ENCODE results near the gene NTN4. TPM values are rescaled to one million over a fixed set of nuclear protein-coding genes. Genes with fewer than 3 reads are reported as not detected.
"Not testable (repeated sequence)": the region's sequence is repeated elsewhere in the genome, so short reads cannot be mapped to it uniquely, and the experiment has no call there.

Gene NTN4
- total RNA-seq, 1 donor from 2014 or later: not detected

DNA sequence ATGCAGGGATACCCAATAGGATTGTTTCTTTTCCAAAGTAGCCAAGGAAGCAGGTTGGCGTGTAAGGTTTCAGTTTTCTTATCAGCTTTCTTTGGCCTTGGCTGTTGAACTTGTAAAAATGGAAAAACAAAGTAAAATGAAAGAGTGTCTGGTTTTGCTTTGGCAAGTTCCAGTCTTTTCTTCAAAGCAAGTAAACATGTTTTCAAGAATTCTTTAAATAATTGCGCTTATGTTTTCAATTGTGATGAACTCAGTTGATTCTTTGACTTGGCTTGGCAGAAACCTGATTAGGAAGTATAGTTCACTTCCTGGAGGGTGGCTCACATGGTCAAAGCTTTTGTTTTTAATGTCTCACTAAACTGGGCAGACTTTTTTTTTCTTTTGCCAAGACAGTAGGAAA is 127.0 kb downstream of the NTN4 start:
- Mint-ChIP-seq H3K4me3 (no peak overlapping the region), H3K27ac (no peak overlapping the region), H3K9me3 (no peaks in the 10 kb centered on the region), H3K4me1 (no peaks in the 10 kb centered on the region), H3K36me3 (ENCODE audit: low read depth) (no peaks in the 10 kb centered on the region), H3K27me3 (peaks cover 6% of the 10 kb centered on the region)
- DNase-seq: no peak
- intact Hi-C loops (cut with micrococcal nuclease): no loop called here

DNA sequence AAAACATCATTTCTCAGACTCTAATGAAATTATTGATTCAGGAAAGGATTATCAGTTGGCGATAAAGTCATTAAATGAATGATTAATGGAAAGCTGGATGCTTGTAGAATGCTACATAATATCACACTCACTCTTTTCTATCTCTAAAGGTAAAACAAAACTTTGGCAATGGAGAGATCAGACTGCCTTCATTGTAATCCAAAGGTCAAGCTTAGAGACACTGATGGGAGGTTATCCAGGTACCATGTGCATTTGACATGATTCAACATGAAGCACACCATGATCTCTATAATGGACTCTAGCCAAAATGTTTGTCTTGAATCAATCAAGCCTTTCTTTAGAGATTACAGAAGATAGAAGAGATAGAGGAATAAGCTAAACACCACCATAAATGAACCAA is 129.2 kb downstream of the NTN4 start:
- Mint-ChIP-seq H3K4me3 (no peak overlapping the region), H3K27ac (no peak overlapping the region), H3K27me3 (peaks cover 5% of the 10 kb centered on the region), H3K9me3 (no peaks in the 10 kb centered on the region), H3K4me1 (no peaks in the 10 kb centered on the region), H3K36me3 (ENCODE audit: low read depth) (no peaks in the 10 kb centered on the region)
- intact Hi-C loops (cut with micrococcal nuclease): no loop called here
- no peak for DNase-seq

DNA sequence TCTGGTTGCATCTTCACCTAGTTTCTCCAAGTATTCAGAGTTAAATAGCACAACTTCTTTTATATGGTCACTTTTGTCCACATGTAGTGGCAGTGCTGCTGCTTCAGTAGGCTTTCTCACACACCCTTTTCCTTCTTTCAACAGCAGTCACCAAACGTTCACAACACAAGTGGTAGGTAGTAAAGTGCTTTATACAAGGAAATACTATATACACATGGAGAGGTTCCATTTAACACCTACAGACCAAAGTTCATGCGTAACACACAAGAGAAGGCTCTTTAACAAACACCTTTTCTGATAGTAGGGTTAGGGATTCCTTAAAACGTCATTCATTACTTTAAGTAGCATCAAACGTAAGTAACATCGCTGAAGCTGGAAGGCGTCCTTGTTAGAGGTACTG is 132.2 kb downstream of the NTN4 start:
- no peak for DNase-seq
- peaks cover 3% of the 10 kb centered on the region for H3K27me3 Mint-ChIP-seq
- H3K27ac Mint-ChIP-seq: no peak overlapping the region
- no peak overlapping the region for H3K4me3 Mint-ChIP-seq
- no peaks in the 10 kb centered on the region for H3K4me1 Mint-ChIP-seq
- intact Hi-C loops (cut with micrococcal nuclease): no loop called here
- no peaks in the 10 kb centered on the region for H3K36me3 Mint-ChIP-seq (ENCODE audit: low read depth)
- H3K9me3 Mint-ChIP-seq: peaks cover 9% of the 10 kb centered on the region

- H3K4me1 Mint-ChIP-seq; H3K27ac Mint-ChIP-seq; intact Hi-C loops (cut with micrococcal nuclease); H3K27me3 Mint-ChIP-seq; DNase-seq; H3K9me3 Mint-ChIP-seq; H3K4me3 Mint-ChIP-seq; H3K36me3 Mint-ChIP-seq (ENCODE audit: low read depth): not testable (repeated sequence)
Measured at GRCh38 chr12:95654665-95655064, 135.9 kb downstream of the NTN4 start.

DNA sequence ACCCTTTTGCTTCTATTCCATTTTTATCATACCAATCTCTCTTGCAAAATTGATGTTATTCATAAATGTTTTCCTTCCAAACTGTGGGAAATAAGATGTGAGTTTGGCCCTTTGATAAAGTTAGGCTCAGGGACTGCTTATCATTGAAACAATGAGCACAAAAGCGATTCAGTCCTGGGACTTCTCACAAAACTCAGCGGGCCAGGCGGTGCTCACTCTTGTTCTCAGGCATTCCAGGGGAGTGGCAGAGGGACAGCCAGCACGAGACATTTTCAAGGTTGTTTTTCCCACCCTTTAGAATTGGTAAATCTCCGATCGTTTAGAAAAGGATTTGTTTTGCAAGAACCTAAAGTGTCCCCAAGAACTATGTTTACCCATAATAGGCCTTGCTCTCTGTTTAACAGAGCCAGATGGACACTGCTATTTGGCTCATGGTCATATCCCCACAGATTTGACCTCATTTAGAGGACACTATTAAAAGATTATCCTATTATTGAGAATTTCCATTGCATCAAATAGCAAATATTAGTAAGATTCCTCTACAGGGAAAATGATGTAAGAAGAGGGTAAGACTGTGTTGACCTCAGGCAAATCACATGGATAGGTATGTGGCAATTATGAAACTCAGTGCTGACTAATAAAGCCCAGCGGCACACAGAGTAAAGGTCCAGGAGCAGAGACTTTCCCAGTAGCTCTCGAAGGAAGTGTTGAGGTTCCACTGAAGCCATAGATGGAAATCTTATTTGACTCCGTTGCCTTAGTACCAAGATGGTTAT is 136.6 kb downstream of the NTN4 start:
- Mint-ChIP-seq H3K4me3 (no peak overlapping the region), H3K27ac (no peak overlapping the region), H3K9me3 (peaks cover 9% of the 10 kb centered on the region), H3K4me1 (no peaks in the 10 kb centered on the region), H3K36me3 (ENCODE audit: low read depth) (no peaks in the 10 kb centered on the region), H3K27me3 (no peaks in the 10 kb centered on the region)
- intact Hi-C loops (cut with micrococcal nuclease): no loop called here
- no peak for DNase-seq

GRCh38 chr12:95651681-95652080 is 138.9 kb downstream of the NTN4 start:
- no peak for DNase-seq
- Mint-ChIP-seq H3K9me3 (peaks cover 9% of the 10 kb centered on the region), H3K4me3 (no peak overlapping the region), H3K27me3 (peaks cover 1% of the 10 kb centered on the region), H3K36me3 (ENCODE audit: low read depth) (no peaks in the 10 kb centered on the region), H3K27ac (no peak overlapping the region), H3K4me1 (no peaks in the 10 kb centered on the region)
- intact Hi-C loops (cut with micrococcal nuclease): no loop called here

GRCh38 chr12:95648990-95649791 is 141.4 kb downstream of the NTN4 start:
- H3K36me3 Mint-ChIP-seq (ENCODE audit: low read depth): no peaks in the 10 kb centered on the region
- no peak overlapping the region for H3K4me3 Mint-ChIP-seq
- no peak overlapping the region for H3K27ac Mint-ChIP-seq
- intact Hi-C loops (cut with micrococcal nuclease): no loop called here
- peaks cover 1% of the 10 kb centered on the region for H3K9me3 Mint-ChIP-seq
- H3K4me1 Mint-ChIP-seq: no peaks in the 10 kb centered on the region
- no peak for DNase-seq
- H3K27me3 Mint-ChIP-seq: peaks cover 2% of the 10 kb centered on the region

DNA sequence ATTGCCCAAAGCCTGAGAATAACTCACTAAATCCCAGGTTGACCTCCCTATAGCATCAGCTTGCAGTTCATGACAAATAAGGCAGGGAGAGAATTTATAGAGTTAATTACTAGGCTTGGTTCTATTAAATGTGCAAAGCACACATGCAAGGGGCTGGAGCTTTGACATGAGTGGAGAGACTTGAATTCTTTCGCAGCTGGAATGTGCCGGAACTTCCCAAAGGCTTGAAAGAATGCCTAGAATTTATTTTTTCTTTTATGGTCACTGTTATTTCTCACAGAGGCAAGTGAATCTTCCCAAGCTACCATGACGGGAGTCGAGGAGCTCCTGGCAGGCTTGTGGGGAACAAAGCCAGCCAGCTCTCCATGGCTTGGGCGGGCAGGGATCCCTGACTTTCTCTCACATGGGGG is 143.8 kb downstream of the NTN4 start:
- no peaks in the 10 kb centered on the region for H3K9me3 Mint-ChIP-seq
- no peak overlapping the region for H3K27ac Mint-ChIP-seq
- no peak overlapping the region for H3K4me3 Mint-ChIP-seq
- no peaks in the 10 kb centered on the region for H3K4me1 Mint-ChIP-seq
- H3K36me3 Mint-ChIP-seq (ENCODE audit: low read depth): no peaks in the 10 kb centered on the region
- peaks cover 2% of the 10 kb centered on the region for H3K27me3 Mint-ChIP-seq
- DNase-seq: no peak
- intact Hi-C loops (cut with micrococcal nuclease): no loop called here

DNA sequence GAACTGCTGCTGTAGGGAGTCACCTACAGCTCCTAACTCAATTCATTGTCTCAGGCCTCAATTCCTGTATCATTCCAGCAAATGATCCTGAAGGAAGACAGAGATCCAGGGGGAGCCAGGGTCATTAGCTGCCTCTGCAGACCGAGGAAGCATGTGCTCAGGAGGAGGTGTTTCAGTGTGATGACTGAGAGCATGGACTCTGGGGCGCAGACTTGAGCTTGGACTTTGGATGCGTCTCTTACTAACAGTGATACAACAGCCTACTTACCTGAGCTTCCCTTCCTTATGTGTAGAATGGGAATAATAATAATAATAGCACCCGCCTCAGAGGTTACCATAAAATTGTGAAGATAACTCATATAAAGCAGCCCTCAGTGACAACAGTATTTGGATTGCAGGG is 147.3 kb downstream of the NTN4 start:
- Mint-ChIP-seq H3K9me3 (no peaks in the 10 kb centered on the region), H3K4me3 (no peak overlapping the region), H3K36me3 (ENCODE audit: low read depth) (no peaks in the 10 kb centered on the region), H3K27me3 (peaks cover 2% of the 10 kb centered on the region), H3K27ac (no peak overlapping the region), H3K4me1 (no peaks in the 10 kb centered on the region)
- DNase-seq: no peak
- intact Hi-C loops (cut with micrococcal nuclease): no loop called here

DNA sequence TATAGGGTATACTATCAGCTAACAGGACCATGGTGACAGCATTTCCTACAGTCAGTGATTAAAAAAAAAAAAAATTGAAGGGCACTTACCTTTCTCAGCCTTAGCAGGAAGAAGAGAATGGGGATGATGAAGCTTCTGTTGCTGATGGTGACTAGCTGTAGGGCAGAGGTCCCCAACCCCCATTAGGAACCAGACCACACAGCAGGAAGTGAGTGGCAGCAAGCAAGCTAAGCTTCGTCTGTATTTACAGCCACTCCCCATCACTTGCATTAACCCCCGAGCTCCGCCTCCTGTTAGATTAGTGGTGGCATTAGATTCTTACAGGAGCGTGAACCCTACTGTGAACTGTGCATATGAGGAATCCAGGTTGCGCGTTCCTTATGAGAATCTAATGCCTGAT is 148.0 kb downstream of the NTN4 start:
- no peak for DNase-seq
- H3K27ac Mint-ChIP-seq: no peak overlapping the region
- H3K27me3 Mint-ChIP-seq: peaks cover 2% of the 10 kb centered on the region
- no peaks in the 10 kb centered on the region for H3K4me1 Mint-ChIP-seq
- intact Hi-C loops (cut with micrococcal nuclease): no loop called here
- H3K4me3 Mint-ChIP-seq: no peak overlapping the region
- H3K36me3 Mint-ChIP-seq (ENCODE audit: low read depth): no peaks in the 10 kb centered on the region
- no peaks in the 10 kb centered on the region for H3K9me3 Mint-ChIP-seq

DNA sequence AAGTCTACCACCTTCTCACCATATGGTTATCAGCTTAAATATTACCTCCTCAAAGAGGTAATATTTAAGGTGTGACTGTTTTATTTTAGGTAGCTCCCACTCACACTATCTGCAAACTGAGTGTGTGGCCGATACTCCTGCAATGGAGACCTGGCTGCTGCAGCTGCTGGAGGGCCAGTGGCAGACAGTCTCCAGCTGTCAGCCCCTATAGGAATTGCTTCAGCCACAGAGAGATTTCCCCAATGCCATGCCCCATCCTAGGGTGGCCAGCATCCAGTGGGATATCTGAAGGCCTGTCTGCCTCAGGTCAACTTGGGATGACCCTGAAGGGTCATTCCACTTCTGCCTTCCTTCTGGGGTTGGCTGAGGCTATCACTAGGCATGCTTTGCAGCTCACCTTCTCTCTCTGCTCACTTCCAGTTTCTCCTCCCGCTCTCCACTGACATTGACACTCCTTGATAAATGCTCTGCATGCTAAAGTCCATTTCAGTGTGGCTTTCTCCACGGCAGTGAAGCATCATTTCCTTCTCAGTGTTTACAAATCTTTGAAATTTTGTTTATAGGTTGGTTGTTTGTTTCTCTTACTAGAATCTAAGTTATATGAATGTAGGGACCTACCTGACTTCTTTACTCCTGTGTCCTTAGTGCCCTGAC is 149.1 kb downstream of the NTN4 start:
- H3K9me3 Mint-ChIP-seq: no peaks in the 10 kb centered on the region
- intact Hi-C loops (cut with micrococcal nuclease): no loop called here
- H3K4me3 Mint-ChIP-seq: no peak overlapping the region
- H3K27me3 Mint-ChIP-seq: no peaks in the 10 kb centered on the region
- no peaks in the 10 kb centered on the region for H3K4me1 Mint-ChIP-seq
- no peaks in the 10 kb centered on the region for H3K36me3 Mint-ChIP-seq (ENCODE audit: low read depth)
- DNase-seq: no peak
- no peak overlapping the region for H3K27ac Mint-ChIP-seq

DNA sequence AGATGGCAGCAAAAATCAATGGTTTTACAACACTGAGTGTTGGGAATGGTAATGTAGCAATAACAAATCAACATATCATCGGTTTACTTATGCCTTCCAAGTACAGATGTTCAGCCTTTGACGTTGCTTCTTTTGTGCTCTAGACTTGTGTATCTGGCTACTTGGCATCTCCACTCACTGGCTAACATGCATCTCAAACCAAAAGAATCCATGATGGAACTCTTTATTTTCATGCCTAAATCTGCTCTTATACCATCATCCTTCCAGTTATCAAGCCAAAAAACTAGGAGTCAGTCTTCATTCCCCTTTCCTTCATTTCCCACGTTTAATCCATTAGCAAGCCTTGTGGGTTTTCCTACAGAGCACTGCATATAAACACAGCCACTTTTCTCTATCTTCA is 150.0 kb downstream of the NTN4 start:
- Mint-ChIP-seq H3K4me1 (no peaks in the 10 kb centered on the region), H3K4me3 (no peak overlapping the region), H3K27me3 (no peaks in the 10 kb centered on the region), H3K27ac (no peak overlapping the region), H3K9me3 (no peaks in the 10 kb centered on the region), H3K36me3 (ENCODE audit: low read depth) (no peaks in the 10 kb centered on the region)
- no peak for DNase-seq
- intact Hi-C loops (cut with micrococcal nuclease): no loop called here

GRCh38 chr12:95637471-95638155 is 153.0 kb downstream of the NTN4 start:
- DNase-seq: no peak
- H3K27ac Mint-ChIP-seq: no peak overlapping the region
- H3K4me1 Mint-ChIP-seq: no peaks in the 10 kb centered on the region
- intact Hi-C loops (cut with micrococcal nuclease): no loop called here
- H3K9me3 Mint-ChIP-seq: no peaks in the 10 kb centered on the region
- no peaks in the 10 kb centered on the region for H3K36me3 Mint-ChIP-seq (ENCODE audit: low read depth)
- no peak overlapping the region for H3K4me3 Mint-ChIP-seq
- H3K27me3 Mint-ChIP-seq: no peaks in the 10 kb centered on the region

DNA sequence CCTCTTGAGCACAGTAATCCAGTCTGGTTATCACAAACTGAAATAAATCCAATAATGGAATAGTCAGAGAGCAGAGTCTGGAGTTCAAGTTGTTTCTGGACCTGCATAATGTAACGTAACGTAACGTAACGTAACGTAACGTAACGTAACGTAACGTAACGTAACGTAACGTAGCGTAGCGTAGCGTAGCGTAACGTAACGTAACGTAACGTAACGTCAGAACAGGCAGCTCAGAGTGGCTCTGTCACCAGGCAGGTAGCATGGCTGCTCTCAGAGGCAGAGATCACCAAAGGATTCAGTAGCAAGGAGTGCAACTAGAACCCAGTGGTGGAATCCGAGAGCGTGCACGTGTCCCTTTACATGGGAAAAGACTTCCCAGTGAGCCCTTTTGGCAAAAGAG is 153.6 kb downstream of the NTN4 start:
- no peak for DNase-seq
- Mint-ChIP-seq H3K9me3 (no peaks in the 10 kb centered on the region), H3K4me3 (no peak overlapping the region), H3K27me3 (no peaks in the 10 kb centered on the region), H3K27ac (no peak overlapping the region), H3K4me1 (no peaks in the 10 kb centered on the region), H3K36me3 (ENCODE audit: low read depth) (no peaks in the 10 kb centered on the region)
- intact Hi-C loops (cut with micrococcal nuclease): no loop called here
